Activated naive CD4-positive, alpha-beta T cell treated with anti-CD3 and anti-CD28 coated beads, Interleukin-2, amount 10 ng/mL, durations not matched to agents 5 hours and 36 hours (primary cell): ENCODE measurements around the gene SPC25. TPM values are rescaled to one million over a fixed set of nuclear protein-coding genes. Genes with fewer than 3 reads are reported as not detected.

Experiments used
- total RNA-seq, 2 experiments: library from RNA; stranded (reverse); gene quantifications; one replicate each; pipeline ENCODE4 v1.2.3, GENCODE V29; 2021

Gene SPC25, protein sequence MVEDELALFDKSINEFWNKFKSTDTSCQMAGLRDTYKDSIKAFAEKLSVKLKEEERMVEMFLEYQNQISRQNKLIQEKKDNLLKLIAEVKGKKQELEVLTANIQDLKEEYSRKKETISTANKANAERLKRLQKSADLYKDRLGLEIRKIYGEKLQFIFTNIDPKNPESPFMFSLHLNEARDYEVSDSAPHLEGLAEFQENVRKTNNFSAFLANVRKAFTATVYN
- total RNA-seq, result 10 to 100 TPM; 32.1 to 34.3 TPM

DNA sequence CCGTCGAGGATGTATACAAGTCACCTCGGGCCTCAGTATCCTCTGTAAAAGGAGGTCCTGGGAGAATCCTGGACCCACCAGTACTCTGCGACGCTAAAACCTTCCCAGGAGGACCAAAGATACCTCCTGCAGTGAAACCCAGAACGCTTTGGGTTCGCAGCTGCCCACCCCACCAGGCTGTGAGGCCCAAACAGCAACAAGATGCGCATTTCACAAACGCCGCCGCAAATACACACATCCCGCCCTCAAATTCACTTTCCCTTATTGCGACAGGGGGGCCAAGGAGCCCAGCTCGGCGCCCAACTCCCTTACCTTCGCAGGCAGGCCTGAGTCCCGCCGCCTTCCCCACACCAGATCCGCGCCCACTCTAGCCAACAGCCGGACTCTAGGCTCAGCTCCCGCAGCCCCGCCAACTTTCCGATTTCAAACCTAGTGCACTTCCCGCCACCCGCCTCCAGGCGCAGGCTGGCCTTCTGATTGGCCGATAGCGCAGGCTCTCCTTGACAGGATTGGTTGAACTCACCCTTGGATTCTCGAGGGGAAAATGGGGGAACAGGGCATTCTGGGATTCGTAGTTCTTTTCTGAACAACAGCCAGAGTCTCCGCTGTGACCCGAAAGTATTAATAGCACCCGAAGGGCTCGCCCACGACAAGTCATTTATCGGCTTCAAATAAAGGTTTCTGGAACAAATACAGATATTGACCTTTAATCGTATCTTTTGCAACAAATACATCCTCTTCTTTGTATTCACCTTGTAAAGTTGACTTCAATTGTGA, at the start of gene SPC25:
SPC25 (minus strand) TSS at position 425 of the 777 bp plus-strand sequence. CDS start 911 bp downstream, outside the sequence.

GRCh38 chr2:168901003-168901402, 10.8 kb upstream of the SPC25 start, which contains the start of gene G6PC2:
TSS of gene G6PC2 (plus strand) at chr2:168901291. CDS start at chr2:168901332, 41 bp downstream.

Other genes starting within 250 kb of the SPC25 start
- not detected for gene NOSTRIN, start 87.8 kb downstream of the SPC25 start, total RNA-seq
- gene G6PC2, start 10.9 kb upstream of the SPC25 start, total RNA-seq, result not detected
- gene ABCB11, start 140.9 kb upstream of the SPC25 start, total RNA-seq, result not detected
- not detected for gene DHRS9, start 179.1 kb upstream of the SPC25 start, total RNA-seq